Caco-2 (cell line): ENCODE data around the gene PTPRG. TPM values are rescaled to one million over a fixed set of nuclear protein-coding genes. Genes with fewer than 3 reads are reported as not detected.

Source experiments
- BruUV-seq: library from RNA; stranded (reverse); fragments of 400-500 nt; replicated peaks from 2 replicates; lab custom pipeline; 2021; lab: Mats Ljungman, UMichigan
- CTCF ChIA-PET: fragments of 300-600 bp; sonication (Branson Sonifier 250); formaldehyde crosslinking; loops from one replicate; lab custom pipeline; 2022; ENCODE audit warnings: antibody characterized with exemption; lab: Charles Lee
- POLR2A ChIA-PET: fragments of 300-600 bp; sonication (Branson Sonifier 250); formaldehyde crosslinking; loops from one replicate; lab custom pipeline; 2022; ENCODE audit warnings: antibody characterized with exemption; lab: Charles Lee
- DNase-seq, 2 experiments: peaks; one replicate each; pipeline versions ENCODE4 v3.0.0 to v3.0.0-alpha.2; 2020 to 2022
- H3K27me3 ChIP-seq: replicated peaks from 2 replicates; pipeline ENCODE4 v1.6.0; 2011; ENCODE audit warnings: low read length; ENCODE audit not compliant: control insufficient read depth, insufficient read depth
- H3K36me3 ChIP-seq: 2 replicates; pipeline ENCODE4 v1.5.1; 2011; ENCODE audit warnings: low read length; ENCODE audit not compliant: control insufficient read depth, insufficient read depth
- H3K4me1 ChIP-seq: fragments of 250-450 bp; sonication (Bioruptor Pico); 2 replicates; pipeline ENCODE4 v1.5.1; 2020; ENCODE audit warnings: mild to moderate bottlenecking
- H3K4me3 ChIP-seq: 2 replicates; pipeline ENCODE4 v1.5.1; 2011; ENCODE audit warnings: low read depth, mild to moderate bottlenecking, control low read depth, low read length
- H3K9me3 ChIP-seq: fragments of 250-450 bp; sonication (Bioruptor Pico); 2 replicates; pipeline ENCODE4 v1.5.1; 2020; ENCODE audit warnings: mild to moderate bottlenecking, moderate library complexity
- H3K27ac Mint-ChIP-seq: one replicate; pipeline ENCODE4 v1.8.0; 2022; ENCODE audit warnings: mixed read lengths; ENCODE audit not compliant: unreplicated experiment
- H3K27me3 Mint-ChIP-seq: one replicate; pipeline ENCODE4 v1.8.0; 2022; ENCODE audit warnings: mixed read lengths; ENCODE audit not compliant: insufficient read depth, unreplicated experiment
- H3K36me3 Mint-ChIP-seq: one replicate; pipeline ENCODE4 v1.8.0; 2022; ENCODE audit warnings: mild to moderate bottlenecking, mixed read lengths; ENCODE audit not compliant: insufficient read depth, unreplicated experiment
- H3K4me1 Mint-ChIP-seq: one replicate; pipeline ENCODE4 v1.8.0; 2022; ENCODE audit warnings: low read depth, mixed read lengths; ENCODE audit not compliant: unreplicated experiment
- H3K4me3 Mint-ChIP-seq: one replicate; pipeline ENCODE4 v1.8.0; 2022; ENCODE audit warnings: mild to moderate bottlenecking, moderate library complexity, mixed read lengths; ENCODE audit not compliant: unreplicated experiment
- H3K9me3 Mint-ChIP-seq: one replicate; pipeline ENCODE4 v1.8.0; 2022; ENCODE audit warnings: mixed read lengths; ENCODE audit not compliant: unreplicated experiment
- CTCF ChIP-seq, 2 experiments: fragments of 200-600 bp in 1 of 2; IDR thresholded peaks; 1 replicate in 1 of 2; 2 replicates in 1 of 2; pipeline versions ENCODE4 v1.5.1 to v1.8.0; 2011 to 2022; ENCODE audit warnings: antibody characterized with exemption in 1 of 2, control low read depth in 1 of 2, inconsistent platforms in 1 of 2, low read depth in 1 of 2, low read length in 1 of 2, mild to moderate bottlenecking in 1 of 2, moderate library complexity in 1 of 2; ENCODE audit not compliant: insufficient read depth in 1 of 2, severe bottlenecking in 1 of 2, unreplicated experiment in 1 of 2
- intact Hi-C: fragments of 100-400 bp; cut with micrococcal nuclease; formaldehyde crosslinking; loops from one replicate; pipeline ENCODE4 v1.10.0; 2022; ENCODE audit not compliant: unreplicated experiment
- total RNA-seq: library from RNA; stranded (reverse); gene quantifications from 2 replicates; pipeline ENCODE4 v1.2.3, GENCODE V29; 2022

The PTPRG gene
- total RNA-seq, 1 experiment from 2014 or later, result 46.4 TPM

DNA sequence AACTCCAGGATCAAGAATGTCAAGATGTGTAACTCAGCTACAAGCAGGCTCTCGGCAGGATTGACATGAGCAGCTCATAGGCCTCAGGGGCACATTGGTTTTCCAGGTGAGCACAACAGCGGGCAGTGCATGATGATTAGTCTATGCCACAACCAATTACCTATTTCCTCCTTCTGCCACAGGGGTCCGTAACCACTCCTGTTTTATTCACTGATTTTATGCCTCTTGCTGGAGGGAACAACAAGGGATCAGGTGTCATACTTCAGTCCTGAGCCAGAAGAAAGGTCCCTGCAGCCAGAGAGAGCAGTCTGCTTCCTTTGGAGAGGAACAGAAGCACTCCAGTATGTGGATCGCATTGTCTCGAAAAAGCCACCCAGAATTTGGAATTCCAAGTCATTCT lies 35.1 kb upstream of the PTPRG start:
- Histone ChIP-seq H3K9me3 (no peaks in the 10 kb centered on the region), H3K4me3 (no peak overlapping the region), H3K4me1 (peaks cover 10% of the 10 kb centered on the region; the same call in 1 of the 2 replicates), H3K27me3 (no peaks in the 10 kb centered on the region), H3K36me3 (no peaks in the 10 kb centered on the region)
- no TSS peak for BruUV-seq
- CTCF ChIA-PET, result no interaction called here
- Mint-ChIP-seq H3K9me3 (no peaks in the 10 kb centered on the region), H3K36me3 (no peaks in the 10 kb centered on the region), H3K4me3 (no peak overlapping the region), H3K4me1 (peaks cover 12% of the 10 kb centered on the region), H3K27ac (no peak overlapping the region), H3K27me3 (no peaks in the 10 kb centered on the region)
- POLR2A ChIA-PET, result no interaction called here
- intact Hi-C loops, result no loop called here
- TF ChIP-seq CTCF (IDR thresholded peaks at IDR 0.05; ENCODE audit: insufficient read depth in 1 of 2, low read depth in 1 of 2, low read length in 1 of 2, severe bottlenecking in 1 of 2, unreplicated experiment in 1 of 2), result no peak
- no peak for DNase-seq

DNA sequence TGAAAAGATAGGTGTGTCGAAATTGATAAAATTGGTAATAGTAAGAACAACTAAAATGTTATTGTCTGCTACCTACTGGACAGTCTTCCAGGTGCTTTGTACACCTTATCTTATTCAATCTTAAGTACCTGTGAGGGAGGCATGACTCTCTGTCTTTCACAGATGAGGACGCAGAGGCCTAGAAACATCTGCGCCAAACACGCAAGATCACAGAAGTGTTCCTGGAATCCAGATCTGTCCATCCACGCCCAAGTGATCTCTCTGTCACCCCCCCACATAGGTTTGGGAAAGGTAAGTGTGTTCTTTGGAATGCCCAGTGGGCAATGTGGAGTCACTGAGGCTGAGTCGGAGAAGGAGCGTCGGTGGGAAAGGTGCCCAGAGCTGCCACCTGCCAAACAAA lies 34.4 kb upstream of the PTPRG start:
- POLR2A ChIA-PET, result no interaction called here
- Histone ChIP-seq H3K36me3 (no peaks in the 10 kb centered on the region), H3K4me1 (peaks cover 10% of the 10 kb centered on the region; the same call in 1 of the 2 replicates), H3K4me3 (no peak overlapping the region), H3K9me3 (no peaks in the 10 kb centered on the region), H3K27me3 (no peaks in the 10 kb centered on the region)
- no peaks in the 10 kb centered on the region for H3K27me3 Mint-ChIP-seq
- H3K27ac Mint-ChIP-seq, result no peak overlapping the region
- intact Hi-C loops, result no loop called here
- H3K9me3 Mint-ChIP-seq, result no peaks in the 10 kb centered on the region
- peaks cover 12% of the 10 kb centered on the region for H3K4me1 Mint-ChIP-seq
- DNase-seq, result no peak
- CTCF ChIA-PET, result no interaction called here
- no peak overlapping the region for H3K4me3 Mint-ChIP-seq
- H3K36me3 Mint-ChIP-seq, result no peaks in the 10 kb centered on the region
- BruUV-seq, result no TSS peak
- no peak for TF ChIP-seq CTCF (IDR thresholded peaks at IDR 0.05; ENCODE audit: insufficient read depth in 1 of 2, low read depth in 1 of 2, low read length in 1 of 2, severe bottlenecking in 1 of 2, unreplicated experiment in 1 of 2)

DNA sequence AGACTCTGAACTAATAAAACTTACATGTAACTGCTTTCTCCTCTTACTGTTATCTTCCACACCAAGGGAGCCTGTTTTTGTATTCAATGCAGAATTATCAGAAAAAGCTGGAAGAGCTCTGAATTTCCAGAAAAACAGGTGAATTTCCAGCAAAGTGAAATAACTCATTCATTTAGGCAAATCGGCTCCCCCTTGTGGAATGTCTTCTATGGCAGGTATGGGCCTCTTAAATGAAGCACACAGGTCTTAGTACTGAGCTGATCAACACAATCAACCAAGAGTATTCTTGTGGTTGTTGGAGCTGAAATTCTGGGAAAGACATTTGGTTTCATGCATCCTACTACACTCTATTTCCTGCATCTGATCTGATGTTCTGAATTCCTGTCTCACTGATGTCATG lies 31.0 kb upstream of the PTPRG start:
- Mint-ChIP-seq H3K9me3 (no peaks in the 10 kb centered on the region), H3K4me1 (peaks cover 12% of the 10 kb centered on the region), H3K36me3 (no peaks in the 10 kb centered on the region), H3K27ac (no peak overlapping the region), H3K4me3 (no peak overlapping the region), H3K27me3 (no peaks in the 10 kb centered on the region)
- no peaks in the 10 kb centered on the region for H3K36me3 ChIP-seq
- BruUV-seq, result no TSS peak
- TF ChIP-seq CTCF (IDR thresholded peaks at IDR 0.05; ENCODE audit: insufficient read depth in 1 of 2, low read depth in 1 of 2, low read length in 1 of 2, severe bottlenecking in 1 of 2, unreplicated experiment in 1 of 2), result peak; percentile 46 to 79
- intact Hi-C loops, result loop anchor here (10.0 kb wide), 1 partner anchor 126 kb away; no protein-coding TSS in a partner anchor
- H3K27me3 ChIP-seq, result no peaks in the 10 kb centered on the region
- H3K4me3 ChIP-seq, result no peak overlapping the region
- no peaks in the 10 kb centered on the region for H3K9me3 ChIP-seq
- ChIA-PET POLR2A (interaction anchor here (0.6 kb wide), 1 partner anchor 234 kb away, joined by 3 read pairs; no protein-coding TSS in a partner anchor), CTCF (interaction anchor here (0.5 to 1.8 kb wide), 9 partner anchors 8 to 658 kb away, joined by 3 to 13 read pairs (median 5); partner anchors contain the start of gene PTPRG)
- peaks cover 10% of the 10 kb centered on the region; the same call in 1 of the 2 replicates for H3K4me1 ChIP-seq
- peak; percentile 54 to 56 for DNase-seq
